22Rv1 (cell line): ENCODE data around the gene LSM11.

ENCODE experiments used
- H3K27ac ChIP-seq: fragments of 450-650 bp; 2 replicates; pipeline ENCODE4 v1.5.1; 2017
- ZFX ChIP-seq: fragments of 450-650 bp; IDR thresholded peaks from 2 replicates; pipeline ENCODE4 v1.6.1; 2017; ENCODE audit warnings: antibody characterized with exemption, borderline replicate concordance
- TF ChIP-seq, protein P1 (sequence below): fragments of 450-650 bp; IDR thresholded peaks from 2 replicates; pipeline ENCODE4 v1.5.1; 2017; ENCODE audit warnings: mild to moderate bottlenecking

Gene LSM11

DNA sequence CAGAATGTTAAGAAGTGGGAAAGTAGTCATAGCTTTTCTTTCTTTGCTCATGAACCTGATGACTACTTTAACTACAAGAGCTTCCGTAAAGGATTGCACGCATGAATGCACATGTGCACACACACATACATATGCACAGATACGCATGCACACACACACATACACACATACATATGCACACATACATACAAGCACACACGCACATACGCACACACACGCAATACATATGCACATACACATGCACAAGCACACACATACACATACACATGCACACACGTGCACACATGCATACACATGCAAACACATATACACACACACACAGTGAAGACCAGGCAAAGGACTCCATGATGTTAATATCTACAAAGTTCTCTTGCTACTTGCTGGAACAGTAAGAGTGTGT, 22.9 kb downstream of the LSM11 start:
- H3K27ac ChIP-seq = no peak overlapping the region

DNA sequence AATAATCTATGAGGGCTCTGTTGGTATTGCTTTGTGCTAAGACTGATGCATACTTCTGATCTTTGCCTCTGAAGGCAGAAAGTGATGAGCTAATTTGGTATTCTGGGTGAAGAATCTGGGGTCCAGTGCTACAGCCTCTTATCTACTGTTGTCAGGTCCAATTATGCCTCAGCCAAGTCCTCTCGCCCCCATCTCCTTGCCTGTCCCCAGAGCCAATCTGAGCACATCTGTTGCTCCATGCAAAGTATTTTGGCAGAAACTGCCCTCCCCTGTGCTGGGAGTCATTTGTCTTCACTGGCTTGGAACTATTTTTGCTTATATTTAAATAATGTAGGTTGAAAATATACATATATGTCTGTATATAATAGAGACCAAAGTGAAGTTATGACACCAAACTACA, 23.4 kb downstream of the LSM11 start:
- TF ChIP-seq, protein P1, sequence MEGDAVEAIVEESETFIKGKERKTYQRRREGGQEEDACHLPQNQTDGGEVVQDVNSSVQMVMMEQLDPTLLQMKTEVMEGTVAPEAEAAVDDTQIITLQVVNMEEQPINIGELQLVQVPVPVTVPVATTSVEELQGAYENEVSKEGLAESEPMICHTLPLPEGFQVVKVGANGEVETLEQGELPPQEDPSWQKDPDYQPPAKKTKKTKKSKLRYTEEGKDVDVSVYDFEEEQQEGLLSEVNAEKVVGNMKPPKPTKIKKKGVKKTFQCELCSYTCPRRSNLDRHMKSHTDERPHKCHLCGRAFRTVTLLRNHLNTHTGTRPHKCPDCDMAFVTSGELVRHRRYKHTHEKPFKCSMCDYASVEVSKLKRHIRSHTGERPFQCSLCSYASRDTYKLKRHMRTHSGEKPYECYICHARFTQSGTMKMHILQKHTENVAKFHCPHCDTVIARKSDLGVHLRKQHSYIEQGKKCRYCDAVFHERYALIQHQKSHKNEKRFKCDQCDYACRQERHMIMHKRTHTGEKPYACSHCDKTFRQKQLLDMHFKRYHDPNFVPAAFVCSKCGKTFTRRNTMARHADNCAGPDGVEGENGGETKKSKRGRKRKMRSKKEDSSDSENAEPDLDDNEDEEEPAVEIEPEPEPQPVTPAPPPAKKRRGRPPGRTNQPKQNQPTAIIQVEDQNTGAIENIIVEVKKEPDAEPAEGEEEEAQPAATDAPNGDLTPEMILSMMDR = no peak
- no peak for TF ChIP-seq ZFX
- H3K27ac ChIP-seq = no peak overlapping the region

More for the DNA sequence above, 22.9 kb downstream of the LSM11 start:
- TF ChIP-seq, protein P1 = no peak
- TF ChIP-seq ZFX = no peak

DNA sequence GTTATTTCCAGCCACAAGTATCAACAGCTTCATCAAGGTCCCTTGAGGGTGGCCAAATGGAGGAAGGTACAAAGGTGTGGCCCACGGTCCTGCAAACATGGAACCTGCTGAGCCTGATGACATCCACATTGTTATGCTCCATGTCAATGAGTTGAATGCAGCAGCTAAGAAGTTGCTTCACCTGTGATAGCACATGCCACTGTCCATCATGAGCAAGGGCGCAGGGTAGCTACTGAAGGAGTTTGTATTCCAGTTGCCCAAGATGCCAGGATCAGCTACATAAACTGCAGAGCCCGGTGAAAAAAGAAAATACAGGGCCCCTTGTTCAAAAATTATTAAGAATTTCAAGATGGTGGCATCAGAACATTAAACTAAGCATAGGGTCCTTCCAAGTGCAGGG, 24.2 kb downstream of the LSM11 start:
- no peak for TF ChIP-seq ZFX
- TF ChIP-seq, protein P1 = no peak
- H3K27ac ChIP-seq = no peak overlapping the region

DNA sequence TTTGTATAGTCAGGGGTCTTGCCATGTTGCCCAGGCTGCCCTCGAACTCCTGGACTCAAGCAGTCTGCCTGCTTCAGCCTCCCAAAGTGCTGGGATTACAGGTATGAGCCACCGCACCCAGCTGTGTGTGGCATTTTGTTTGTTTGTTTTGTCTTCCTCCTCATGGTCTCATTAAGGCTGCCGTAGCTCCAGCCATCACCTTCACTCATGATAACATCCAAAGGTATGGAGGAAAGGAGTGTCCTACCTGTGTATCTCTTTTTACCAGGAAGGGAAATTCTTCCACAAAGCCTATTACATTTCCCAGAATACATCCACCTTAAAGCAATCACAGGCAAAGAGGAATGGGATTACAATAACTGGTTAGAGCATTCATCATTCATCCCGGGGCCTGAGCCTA, 27.2 kb downstream of the LSM11 start:
- no peak overlapping the region for H3K27ac ChIP-seq
- TF ChIP-seq ZFX = no peak
- TF ChIP-seq, protein P1 = no peak

DNA sequence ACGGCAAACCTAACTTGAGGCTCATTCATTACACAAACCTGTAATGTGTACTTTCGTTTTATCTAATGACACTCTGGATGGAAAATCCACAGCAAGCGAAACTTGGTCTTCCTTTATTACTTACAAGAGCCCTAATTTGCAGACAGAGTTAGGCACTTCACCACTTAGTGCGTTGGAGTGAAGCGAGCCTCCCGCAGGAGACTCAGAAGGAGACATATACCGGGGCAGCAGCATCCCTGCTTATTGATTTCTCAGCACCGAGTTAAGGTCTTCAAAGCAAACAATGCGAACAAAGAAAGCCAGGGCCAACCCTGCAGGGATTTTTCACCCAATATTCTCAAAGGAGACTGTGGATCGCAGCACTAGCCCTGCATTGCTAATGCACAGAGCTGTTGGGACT, 28.6 kb downstream of the LSM11 start:
- no peak for TF ChIP-seq ZFX
- no peak overlapping the region for H3K27ac ChIP-seq

DNA sequence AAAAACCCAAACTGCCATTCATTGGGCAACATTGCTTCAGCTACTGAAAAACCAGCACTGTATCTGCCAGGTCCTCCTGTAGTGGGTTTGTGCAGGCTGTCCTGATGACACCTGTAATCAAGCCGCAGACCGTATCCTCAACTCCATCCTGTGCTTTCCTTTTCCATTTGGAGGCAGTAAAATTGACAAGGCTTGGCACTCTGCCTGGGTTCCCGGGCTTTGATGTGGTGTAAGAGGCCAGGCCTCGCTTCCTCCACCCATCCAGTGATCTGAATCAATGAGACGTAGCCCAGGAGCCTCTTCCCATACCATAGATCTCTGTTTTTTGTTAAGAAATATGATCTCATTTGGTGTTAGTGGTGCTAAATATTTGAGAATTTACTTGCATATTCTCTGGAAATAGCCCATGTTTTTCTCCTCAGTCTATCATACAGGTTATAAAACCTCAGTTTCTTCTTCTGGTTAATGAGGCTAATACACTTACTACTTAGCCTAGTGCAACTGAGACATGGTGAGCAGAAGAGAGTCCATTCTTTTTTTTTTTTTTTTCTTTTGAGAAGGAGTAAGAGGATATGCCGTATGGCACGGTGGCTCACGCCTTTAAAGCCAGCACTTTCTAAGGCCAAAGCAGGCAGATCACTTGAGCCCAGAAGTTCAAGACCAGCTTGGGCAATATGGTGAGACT, 34.8 kb downstream of the LSM11 start:
- TF ChIP-seq, protein P1 = no peak
- H3K27ac ChIP-seq = no peak overlapping the region

DNA sequence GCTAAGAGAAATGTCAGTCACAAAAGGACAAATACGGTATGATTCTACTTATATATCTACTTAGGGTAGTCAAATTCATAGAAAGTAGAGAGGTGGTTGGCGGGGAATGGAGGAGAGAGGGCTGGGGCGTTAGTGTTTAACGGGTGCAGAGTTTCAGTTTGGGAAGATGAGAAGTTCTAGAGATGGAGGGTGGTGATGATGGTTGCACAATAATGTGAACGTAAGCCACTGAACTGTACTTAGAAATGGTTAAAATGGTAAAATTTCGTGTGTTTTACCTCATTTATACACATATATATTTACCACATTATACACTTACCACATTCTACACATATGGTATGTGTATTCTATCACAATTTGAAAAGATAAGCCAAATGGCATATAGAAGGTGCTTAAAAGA, 35.7 kb downstream of the LSM11 start:
- H3K27ac ChIP-seq = no peak overlapping the region
- no peak for TF ChIP-seq ZFX
- TF ChIP-seq, protein P1 = no peak

DNA sequence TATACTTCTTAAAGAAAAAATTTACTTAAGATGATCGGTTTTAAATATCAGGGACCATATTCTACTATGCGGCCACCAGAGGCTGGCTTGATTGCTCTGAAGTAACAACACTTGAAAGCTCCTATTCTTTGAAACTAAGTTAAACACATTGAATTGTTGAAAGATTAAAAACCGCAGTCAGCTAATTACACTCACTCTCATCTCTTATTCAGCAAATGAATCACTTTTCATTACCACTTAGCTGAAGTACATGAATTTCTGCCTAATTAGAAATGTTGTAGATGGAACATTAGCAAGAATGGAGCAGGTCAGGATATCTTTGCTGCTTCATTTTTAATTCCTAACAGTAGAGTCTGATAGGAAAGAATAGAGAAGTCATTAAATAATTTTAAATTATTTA, 42.3 kb downstream of the LSM11 start:
- no peak overlapping the region for H3K27ac ChIP-seq
- TF ChIP-seq ZFX = no peak
- TF ChIP-seq, protein P1 = no peak
